Endothelial cell of hepatic sinusoid (primary cell): ENCODE data around the gene GNG13.
"Not testable (repeated sequence)": the region's sequence is repeated elsewhere in the genome, so short reads cannot be mapped to it uniquely, and the experiment has no call there.

Source experiments
- in situ Hi-C: cut with HindIII; loops from 2 replicates; pipeline ENCODE4 v1.10.0; 2017; ENCODE audit warnings: low sequenced_read_pairs

GNG13 gene

GRCh38 chr16:764184-764750, 36.3 kb downstream of the GNG13 start:
- in situ Hi-C loops, result no loop called here

GRCh38 chr16:763369-764183, 37.0 kb downstream of the GNG13 start:
- in situ Hi-C loops, result no loop called here

- in situ Hi-C loops, result no loop called here
These were observed 37.8 kb downstream of the GNG13 start for GRCh38 chr16:762595-763268.

GRCh38 chr16:761625-762513, 38.7 kb downstream of the GNG13 start:
- in situ Hi-C loops, result no loop called here

- in situ Hi-C loops, result no loop called here
These were observed 39.8 kb downstream of the GNG13 start, which contains the start of gene MSLN for GRCh38 chr16:760545-761343. Gene MSLN, plus strand, starts transcription at chr16:760734. Its CDS starts 1,947 bp downstream, at chr16:762681.

- in situ Hi-C loops, result no loop called here
These were observed 40.5 kb downstream of the GNG13 start for GRCh38 chr16:760065-760464.

GRCh38 chr16:759110-759910, 41.2 kb downstream of the GNG13 start:
- in situ Hi-C loops, result no loop called here

- in situ Hi-C loops, result no loop called here
These were observed 44.1 kb downstream of the GNG13 start for GRCh38 chr16:756428-756827.

- in situ Hi-C loops, result no loop called here
These were observed 45.9 kb downstream of the GNG13 start for GRCh38 chr16:754656-755055.

GRCh38 chr16:754121-754607, 46.4 kb downstream of the GNG13 start:
- in situ Hi-C loops, result not testable (repeated sequence)

GRCh38 chr16:752007-752312, 48.6 kb downstream of the GNG13 start:
- in situ Hi-C loops, result no loop called here

- in situ Hi-C loops, result no loop called here
These were observed 49.2 kb downstream of the GNG13 start for GRCh38 chr16:751152-752006.

GRCh38 chr16:750485-750884, 50.0 kb downstream of the GNG13 start:
- in situ Hi-C loops, result no loop called here

- in situ Hi-C loops, result no loop called here
These were observed 51.5 kb downstream of the GNG13 start for GRCh38 chr16:749010-749409.
